Activated naive CD8-positive, alpha-beta T cell treated with anti-CD3 and anti-CD28 coated beads, Interleukin-2, amount 10 ng/mL, durations not matched to agents 7 days and 5 days (primary cell): ENCODE data around the gene USP32. TPM values are rescaled to one million over a fixed set of nuclear protein-coding genes. Genes with fewer than 3 reads are reported as not detected.

Experiments used
- ATAC-seq: fragments of 150-1000 bp; cut with Tn5 transposase; one replicate; pipeline ENCODE4 v1.10.0; 2021; ENCODE audit warnings: low read depth, moderate library complexity
- POLR2A ChIA-PET: fragments of 350-600 bp; sonication (Branson Sonifier 250); formaldehyde crosslinking; loops from one replicate; lab custom pipeline; 2021; ENCODE audit warnings: antibody characterized with exemption; lab: Charles Lee
- DNase-seq: peaks from one replicate; pipeline ENCODE4 v3.0.0; 2021
- H3K27ac Mint-ChIP-seq: one replicate; pipeline ENCODE4 v1.8.0; 2022; ENCODE audit warnings: mild to moderate bottlenecking, mixed read lengths
- H3K27me3 Mint-ChIP-seq: one replicate; pipeline ENCODE4 v1.8.0; 2022; ENCODE audit warnings: mild to moderate bottlenecking, moderate library complexity, mixed read lengths
- H3K36me3 Mint-ChIP-seq: one replicate; pipeline ENCODE4 v1.8.0; 2021; ENCODE audit warnings: mild to moderate bottlenecking, mixed read lengths
- H3K4me1 Mint-ChIP-seq: one replicate; pipeline ENCODE4 v1.8.0; 2021; ENCODE audit warnings: mixed read lengths
- H3K4me3 Mint-ChIP-seq: one replicate; pipeline ENCODE4 v1.8.0; 2022; ENCODE audit warnings: mild to moderate bottlenecking, moderate library complexity, mixed read lengths
- H3K9me3 Mint-ChIP-seq: one replicate; pipeline ENCODE4 v1.8.0; 2021; ENCODE audit warnings: mixed read lengths
- total RNA-seq, 2 experiments: library from RNA; stranded (reverse); gene quantifications; one replicate each; pipeline ENCODE4 v1.2.3, GENCODE V29; 2021

Gene USP32
- total RNA-seq, 2 experiments from 2014 or later, result 37.0 to 38.5 TPM

- Mint-ChIP-seq H3K4me1 (peaks cover 3% of the 10 kb centered on the region), H3K4me3 (no peak overlapping the region), H3K27me3 (no peaks in the 10 kb centered on the region), H3K36me3 (peaks cover 3% of the 10 kb centered on the region), H3K9me3 (no peaks in the 10 kb centered on the region), H3K27ac (no peak overlapping the region)
- ATAC-seq, result no peak
- DNase-seq, result no peak
- POLR2A ChIA-PET, result no interaction called here
Measured at GRCh38 chr17:60283816-60284215, 108.1 kb downstream of the USP32 start.

- Mint-ChIP-seq H3K36me3 (peaks cover 7% of the 10 kb centered on the region), H3K4me3 (no peak overlapping the region), H3K27me3 (no peaks in the 10 kb centered on the region), H3K4me1 (peaks cover 3% of the 10 kb centered on the region), H3K9me3 (no peaks in the 10 kb centered on the region), H3K27ac (no peak overlapping the region)
- ATAC-seq (no peak), DNase-seq (no peak)
- POLR2A ChIA-PET, result no interaction called here
Measured at GRCh38 chr17:60280673-60281072, 111.3 kb downstream of the USP32 start.

- H3K27ac Mint-ChIP-seq, result no peak overlapping the region
- H3K27me3 Mint-ChIP-seq, result no peaks in the 10 kb centered on the region
- no peaks in the 10 kb centered on the region for H3K4me1 Mint-ChIP-seq
- H3K4me3 Mint-ChIP-seq, result no peak overlapping the region
- POLR2A ChIA-PET, result no interaction called here
- no peaks in the 10 kb centered on the region for H3K9me3 Mint-ChIP-seq
- no peak for ATAC-seq
- DNase-seq, result no peak
- H3K36me3 Mint-ChIP-seq, result peaks cover 8% of the 10 kb centered on the region
Measured at GRCh38 chr17:60278237-60278636, 113.7 kb downstream of the USP32 start.

- Mint-ChIP-seq H3K27me3 (no peaks in the 10 kb centered on the region), H3K4me3 (no peak overlapping the region)
Measured at GRCh38 chr17:60277258-60277657, 114.7 kb downstream of the USP32 start.

GRCh38 chr17:60269417-60269816 is 122.5 kb downstream of the USP32 start:
- no peaks in the 10 kb centered on the region for H3K4me1 Mint-ChIP-seq
- no peak overlapping the region for H3K27ac Mint-ChIP-seq
- H3K4me3 Mint-ChIP-seq, result no peak overlapping the region
- POLR2A ChIA-PET, result no interaction called here
- no peaks in the 10 kb centered on the region for H3K27me3 Mint-ChIP-seq
- H3K9me3 Mint-ChIP-seq, result no peaks in the 10 kb centered on the region
- H3K36me3 Mint-ChIP-seq, result peaks cover 1% of the 10 kb centered on the region
- DNase-seq (no peak), ATAC-seq (no peak)

More at GRCh38 chr17:60277258-60277657, 114.7 kb downstream of the USP32 start:
- POLR2A ChIA-PET, result no interaction called here
- Mint-ChIP-seq H3K9me3 (no peaks in the 10 kb centered on the region), H3K36me3 (peaks cover 9% of the 10 kb centered on the region), H3K27ac (no peak overlapping the region), H3K4me1 (no peaks in the 10 kb centered on the region)
- no peak for DNase-seq
- no peak for ATAC-seq

GRCh38 chr17:60260540-60260939 is 131.4 kb downstream of the USP32 start:
- POLR2A ChIA-PET, result no interaction called here
- Mint-ChIP-seq H3K4me1 (no peaks in the 10 kb centered on the region), H3K9me3 (no peaks in the 10 kb centered on the region), H3K27ac (no peak overlapping the region), H3K27me3 (no peaks in the 10 kb centered on the region), H3K36me3 (peaks cover 10% of the 10 kb centered on the region), H3K4me3 (no peak overlapping the region)
- no peak for DNase-seq
- ATAC-seq, result no peak

GRCh38 chr17:60258313-60258712 is 133.6 kb downstream of the USP32 start:
- DNase-seq (no peak), ATAC-seq (no peak)
- H3K9me3 Mint-ChIP-seq, result no peaks in the 10 kb centered on the region
- peaks cover 13% of the 10 kb centered on the region for H3K36me3 Mint-ChIP-seq
- POLR2A ChIA-PET, result interaction anchor here (0.6 kb wide), 1 partner anchor 105 kb away, joined by 4 read pairs; no protein-coding TSS in a partner anchor
- H3K4me3 Mint-ChIP-seq, result no peak overlapping the region
- no peaks in the 10 kb centered on the region for H3K27me3 Mint-ChIP-seq
- H3K4me1 Mint-ChIP-seq, result no peaks in the 10 kb centered on the region
- H3K27ac Mint-ChIP-seq, result no peak overlapping the region

GRCh38 chr17:60256174-60256573 is 135.8 kb downstream of the USP32 start:
- POLR2A ChIA-PET, result no interaction called here
- H3K36me3 Mint-ChIP-seq, result peaks cover 18% of the 10 kb centered on the region
- no peak overlapping the region for H3K4me3 Mint-ChIP-seq
- no peaks in the 10 kb centered on the region for H3K27me3 Mint-ChIP-seq
- DNase-seq (no peak), ATAC-seq (no peak)
- H3K27ac Mint-ChIP-seq, result no peak overlapping the region
- H3K4me1 Mint-ChIP-seq, result no peaks in the 10 kb centered on the region
- H3K9me3 Mint-ChIP-seq, result no peaks in the 10 kb centered on the region

GRCh38 chr17:60253048-60253447 is 138.9 kb downstream of the USP32 start:
- H3K4me3 Mint-ChIP-seq, result no peak overlapping the region
- POLR2A ChIA-PET, result no interaction called here
- ATAC-seq (no peak), DNase-seq (no peak)
- H3K4me1 Mint-ChIP-seq, result peaks cover 2% of the 10 kb centered on the region
- H3K9me3 Mint-ChIP-seq, result peaks cover 2% of the 10 kb centered on the region
- no peaks in the 10 kb centered on the region for H3K27me3 Mint-ChIP-seq
- H3K27ac Mint-ChIP-seq, result no peak overlapping the region
- H3K36me3 Mint-ChIP-seq, result peaks cover 28% of the 10 kb centered on the region

- no peaks in the 10 kb centered on the region for H3K27me3 Mint-ChIP-seq
- DNase-seq (no peak), ATAC-seq (no peak)
- peaks cover 2% of the 10 kb centered on the region for H3K9me3 Mint-ChIP-seq
- no peak overlapping the region for H3K27ac Mint-ChIP-seq
- H3K4me1 Mint-ChIP-seq, result peaks cover 2% of the 10 kb centered on the region
- POLR2A ChIA-PET, result no interaction called here
- H3K36me3 Mint-ChIP-seq, result peaks cover 29% of the 10 kb centered on the region
- no peak overlapping the region for H3K4me3 Mint-ChIP-seq
Measured at GRCh38 chr17:60252459-60252858, 139.5 kb downstream of the USP32 start.

GRCh38 chr17:60249290-60249826 is 142.6 kb downstream of the USP32 start:
- Mint-ChIP-seq H3K36me3 (peaks cover 21% of the 10 kb centered on the region), H3K9me3 (peaks cover 3% of the 10 kb centered on the region), H3K27ac (no peak overlapping the region), H3K27me3 (no peaks in the 10 kb centered on the region), H3K4me1 (peaks cover 2% of the 10 kb centered on the region), H3K4me3 (no peak overlapping the region)
- POLR2A ChIA-PET, result no interaction called here
- no peak for ATAC-seq
- DNase-seq, result no peak

GRCh38 chr17:60248618-60249289 is 143.2 kb downstream of the USP32 start:
- POLR2A ChIA-PET, result no interaction called here
- Mint-ChIP-seq H3K36me3 (peaks cover 21% of the 10 kb centered on the region), H3K4me3 (no peak overlapping the region), H3K27ac (no peak overlapping the region), H3K27me3 (no peaks in the 10 kb centered on the region), H3K4me1 (peaks cover 2% of the 10 kb centered on the region), H3K9me3 (peaks cover 3% of the 10 kb centered on the region)
- ATAC-seq, result no peak
- no peak for DNase-seq

GRCh38 chr17:60247836-60248461 is 144.0 kb downstream of the USP32 start:
- peaks cover 21% of the 10 kb centered on the region for H3K36me3 Mint-ChIP-seq
- no peak overlapping the region for H3K27ac Mint-ChIP-seq
- POLR2A ChIA-PET, result no interaction called here

GRCh38 chr17:60244656-60245055 is 147.3 kb downstream of the USP32 start:
- DNase-seq (no peak), ATAC-seq (no peak)
- no peak overlapping the region for H3K27ac Mint-ChIP-seq
- H3K9me3 Mint-ChIP-seq, result peaks cover 3% of the 10 kb centered on the region
- no peak overlapping the region for H3K4me3 Mint-ChIP-seq
- H3K4me1 Mint-ChIP-seq, result peaks cover 2% of the 10 kb centered on the region
- POLR2A ChIA-PET, result no interaction called here
- no peaks in the 10 kb centered on the region for H3K27me3 Mint-ChIP-seq
- H3K36me3 Mint-ChIP-seq, result peaks cover 16% of the 10 kb centered on the region

More at GRCh38 chr17:60247836-60248461, 144.0 kb downstream of the USP32 start:
- peaks cover 2% of the 10 kb centered on the region for H3K4me1 Mint-ChIP-seq
- H3K4me3 Mint-ChIP-seq, result no peak overlapping the region
- peaks cover 3% of the 10 kb centered on the region for H3K9me3 Mint-ChIP-seq
- DNase-seq (no peak), ATAC-seq (no peak)
- H3K27me3 Mint-ChIP-seq, result no peaks in the 10 kb centered on the region
